VCaP (cell line): ENCODE results near the gene NEUROG3.

Source experiments
- H3K27ac ChIP-seq: fragments of 450-650 bp; 2 replicates; pipeline ENCODE4 v1.5.1; 2017
- TF ChIP-seq, protein P1 (sequence below): fragments of 450-650 bp; conservative IDR thresholded peaks from 2 replicates; pipeline ENCODE4 v1.5.1; 2017; ENCODE audit warnings: mild to moderate bottlenecking, moderate library complexity

NEUROG3 gene

DNA sequence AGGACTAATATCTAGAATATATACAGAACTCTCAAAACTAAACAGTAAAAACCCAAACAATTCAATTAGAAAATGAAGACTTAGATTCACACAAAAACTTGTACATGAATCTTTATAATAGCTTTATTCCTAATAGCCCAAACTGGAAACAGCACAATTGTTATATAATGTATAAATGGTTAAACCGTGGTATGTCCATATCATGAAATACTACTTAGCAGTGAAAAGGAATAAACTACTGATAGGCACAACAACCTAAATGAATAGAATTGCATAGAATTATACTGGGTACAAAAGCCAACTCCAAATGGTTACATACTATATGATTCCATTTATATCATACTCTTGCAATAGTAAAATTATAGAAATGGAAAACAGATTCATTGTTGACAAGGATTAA is 35.9 kb upstream of the NEUROG3 start:
- TF ChIP-seq, protein P1, sequence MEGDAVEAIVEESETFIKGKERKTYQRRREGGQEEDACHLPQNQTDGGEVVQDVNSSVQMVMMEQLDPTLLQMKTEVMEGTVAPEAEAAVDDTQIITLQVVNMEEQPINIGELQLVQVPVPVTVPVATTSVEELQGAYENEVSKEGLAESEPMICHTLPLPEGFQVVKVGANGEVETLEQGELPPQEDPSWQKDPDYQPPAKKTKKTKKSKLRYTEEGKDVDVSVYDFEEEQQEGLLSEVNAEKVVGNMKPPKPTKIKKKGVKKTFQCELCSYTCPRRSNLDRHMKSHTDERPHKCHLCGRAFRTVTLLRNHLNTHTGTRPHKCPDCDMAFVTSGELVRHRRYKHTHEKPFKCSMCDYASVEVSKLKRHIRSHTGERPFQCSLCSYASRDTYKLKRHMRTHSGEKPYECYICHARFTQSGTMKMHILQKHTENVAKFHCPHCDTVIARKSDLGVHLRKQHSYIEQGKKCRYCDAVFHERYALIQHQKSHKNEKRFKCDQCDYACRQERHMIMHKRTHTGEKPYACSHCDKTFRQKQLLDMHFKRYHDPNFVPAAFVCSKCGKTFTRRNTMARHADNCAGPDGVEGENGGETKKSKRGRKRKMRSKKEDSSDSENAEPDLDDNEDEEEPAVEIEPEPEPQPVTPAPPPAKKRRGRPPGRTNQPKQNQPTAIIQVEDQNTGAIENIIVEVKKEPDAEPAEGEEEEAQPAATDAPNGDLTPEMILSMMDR = no peak

GRCh38 chr10:69600761-69601330 is 27.6 kb upstream of the NEUROG3 start:
- TF ChIP-seq, protein P1 = no peak
- H3K27ac ChIP-seq = no peak overlapping the region

More for the DNA sequence above, 35.9 kb upstream of the NEUROG3 start:
- no peak overlapping the region for H3K27ac ChIP-seq

- TF ChIP-seq, protein P1 = no peak
- no peak overlapping the region for H3K27ac ChIP-seq
Measured at GRCh38 chr10:69588358-69588757, 15.1 kb upstream of the NEUROG3 start.

- H3K27ac ChIP-seq = no peak overlapping the region
- TF ChIP-seq, protein P1 = no peak
Measured at GRCh38 chr10:69584624-69585023, 11.4 kb upstream of the NEUROG3 start.

GRCh38 chr10:69583106-69583505 is 9.9 kb upstream of the NEUROG3 start:
- H3K27ac ChIP-seq = no peak overlapping the region
- TF ChIP-seq, protein P1 = no peak

DNA sequence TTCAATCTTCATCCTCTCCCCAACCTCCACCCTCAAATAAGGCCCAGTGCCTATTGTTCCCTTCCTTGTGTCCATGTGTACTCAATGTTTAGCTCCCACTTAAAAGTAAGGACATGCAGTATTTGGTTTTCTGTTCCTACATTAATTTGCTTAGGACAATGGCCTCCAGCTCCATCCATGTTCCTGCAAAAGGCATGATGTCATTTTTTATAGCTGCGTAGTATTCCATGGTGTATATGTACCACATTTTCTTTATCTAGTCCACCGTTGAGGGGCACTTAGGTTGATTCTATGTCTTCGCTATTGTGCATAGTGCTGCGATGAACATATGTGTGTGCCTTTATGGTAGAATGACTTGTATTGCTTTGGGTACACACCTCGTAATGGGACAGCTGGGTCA is 7.2 kb upstream of the NEUROG3 start:
- TF ChIP-seq, protein P1 = no peak
- H3K27ac ChIP-seq = no peak overlapping the region

GRCh38 chr10:69579464-69580060 is 6.3 kb upstream of the NEUROG3 start:
- TF ChIP-seq, protein P1 = no peak
- H3K27ac ChIP-seq = no peak overlapping the region
